SIG-M5 treated with dmso at 0.1 percent for 504 hours (cell line): ENCODE data around the gene GMEB2.
A peak's percentile ranks its signal among the peaks of the same experiment; 100 is the strongest.
"Not testable (repeated sequence)": the region's sequence is repeated elsewhere in the genome, so short reads cannot be mapped to it uniquely, and the experiment has no call there.

ENCODE experiments used
- DNase-seq: peaks from one replicate; lab custom pipeline; 2025; ENCODE audit not compliant: unreplicated experiment; lab: John Stamatoyannopoulos, UW

The GMEB2 gene

DNA sequence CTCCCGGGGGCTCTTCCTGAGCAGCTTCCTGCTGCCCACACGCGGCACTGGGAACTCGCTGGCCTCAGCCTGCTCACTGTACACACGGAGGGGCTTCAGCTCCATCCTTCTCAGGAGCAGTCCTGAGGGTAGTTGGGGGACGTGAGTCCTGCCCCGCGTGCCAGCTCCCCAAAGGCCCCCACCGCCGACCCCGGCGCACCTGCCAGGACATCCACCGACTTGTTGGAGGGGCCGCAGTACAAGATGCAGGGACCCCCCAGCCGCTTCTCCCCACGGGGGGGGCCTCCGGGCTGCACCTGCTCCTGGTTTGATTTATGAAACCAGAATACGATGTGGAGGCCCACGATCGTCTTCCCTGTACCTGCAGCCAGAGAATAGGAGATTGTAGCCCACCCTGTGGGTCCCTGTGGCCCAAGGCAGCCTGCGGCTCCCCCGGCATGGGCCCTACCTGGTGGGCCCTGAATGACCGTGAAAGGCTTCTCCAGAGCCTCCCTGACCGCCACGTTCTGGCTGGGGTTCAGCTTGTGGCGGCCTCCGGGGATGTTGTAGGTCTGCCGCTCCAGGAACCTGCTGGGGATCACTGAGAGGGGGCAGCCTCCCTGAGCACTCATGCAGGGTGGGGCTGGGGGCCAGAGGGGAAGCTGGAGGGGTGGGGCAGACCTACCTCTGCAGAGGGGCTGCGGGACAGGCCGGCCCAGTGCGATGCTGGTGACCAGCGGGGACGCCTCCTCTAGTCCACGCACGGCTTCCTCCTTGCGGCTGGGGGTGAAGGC is 65.1 kb downstream of the GMEB2 start:
- no peak for DNase-seq

DNA sequence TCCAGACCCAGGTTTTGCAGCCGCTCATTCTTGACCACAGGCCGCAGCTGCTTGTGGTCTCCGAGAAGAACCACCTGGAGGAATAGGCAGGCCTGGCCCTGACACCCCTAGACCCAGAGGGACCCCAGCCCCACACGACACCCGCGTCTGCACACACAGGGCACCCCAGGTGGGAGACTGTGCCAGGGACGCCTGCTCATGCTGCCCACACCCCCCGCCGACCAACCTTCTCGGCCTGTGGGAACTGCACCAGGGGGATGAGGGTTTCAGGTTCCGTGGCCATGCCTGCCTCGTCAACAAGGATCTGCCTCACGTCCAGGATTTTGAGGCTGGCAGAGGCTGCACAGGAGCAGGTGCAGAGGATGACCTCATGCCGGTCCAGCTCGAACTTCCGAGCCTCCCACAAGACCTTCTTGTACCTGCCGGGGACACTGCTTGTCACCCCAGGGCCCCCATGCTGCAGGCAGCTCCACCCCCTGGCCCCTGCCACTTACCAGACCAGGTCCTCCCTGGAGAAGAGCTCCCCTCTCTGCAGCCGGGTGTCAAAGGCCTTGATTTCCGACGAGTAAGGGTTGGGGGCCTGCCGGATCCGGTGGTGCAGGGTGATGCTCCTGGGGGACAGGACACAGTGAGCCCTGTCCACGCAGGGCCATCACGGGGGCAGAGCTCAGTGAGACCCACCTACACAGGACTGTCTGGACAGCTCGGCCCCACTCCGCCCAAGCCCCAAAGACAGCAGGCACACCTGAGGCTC is 65.9 kb downstream of the GMEB2 start:
- DNase-seq, result no peak

DNA sequence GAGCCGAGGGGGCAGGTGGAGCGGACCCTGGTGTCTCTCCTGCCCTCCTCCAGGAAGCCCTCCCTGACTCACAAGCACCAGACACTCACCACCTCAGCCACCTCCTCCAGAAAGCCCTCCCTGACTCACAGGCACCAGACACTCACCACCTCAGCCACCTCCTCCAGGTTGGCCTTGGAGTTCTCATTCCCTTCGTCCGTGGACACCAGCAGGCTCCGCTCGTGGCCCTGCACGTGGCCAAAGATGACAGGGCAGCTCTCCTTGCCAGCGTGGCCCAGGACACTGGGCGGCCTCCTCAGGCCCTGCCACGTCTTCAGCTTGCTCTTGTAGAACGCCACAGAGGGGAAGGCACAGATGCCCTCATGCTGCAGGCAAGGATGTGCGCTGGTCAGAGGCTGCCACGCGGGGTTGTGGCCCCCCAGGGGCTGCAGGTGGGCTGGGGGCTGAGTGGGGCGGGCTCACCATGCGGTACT is 66.5 kb downstream of the GMEB2 start:
- no peak for DNase-seq

DNA sequence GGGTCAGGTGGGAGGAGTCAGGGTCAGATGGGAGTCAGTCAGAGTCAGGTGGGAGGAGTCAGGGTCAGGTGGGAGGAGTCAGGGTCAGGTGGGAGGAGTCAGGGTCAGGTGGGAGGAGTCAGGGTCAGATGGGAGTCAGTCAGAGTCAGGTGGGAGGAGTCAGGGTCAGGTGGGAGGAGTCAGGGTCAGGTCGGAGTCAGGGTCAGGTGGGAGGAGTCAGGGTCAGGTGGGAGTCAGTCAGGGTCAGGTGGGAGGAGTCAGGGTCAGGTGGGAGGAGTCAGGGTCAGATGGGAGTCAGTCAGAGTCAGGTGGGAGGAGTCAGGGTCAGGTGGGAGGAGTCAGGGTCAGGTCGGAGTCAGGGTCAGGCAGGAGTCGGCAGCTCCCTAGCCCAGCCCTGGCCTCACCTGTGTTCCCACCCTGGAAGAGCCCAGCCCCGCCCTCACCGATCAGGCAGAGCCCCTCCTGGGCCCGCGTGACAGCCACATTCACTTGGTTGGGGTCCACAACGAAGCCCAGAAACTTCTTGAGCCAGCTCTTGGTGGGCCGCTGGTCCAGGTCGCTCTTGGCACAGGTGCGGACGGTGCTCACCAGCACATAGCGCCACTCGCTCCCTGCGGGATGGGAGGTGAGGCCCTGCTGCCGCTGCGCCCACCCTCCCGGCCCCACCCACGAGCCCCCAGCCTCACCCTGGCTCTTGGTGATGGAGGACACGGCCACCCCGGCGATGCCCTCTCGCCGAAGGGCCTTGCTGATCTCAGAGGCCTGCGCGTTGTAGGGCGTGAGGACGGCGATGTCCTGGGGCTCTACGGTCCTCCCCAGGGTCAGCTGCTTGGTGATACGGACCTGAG is 67.2 kb downstream of the GMEB2 start:
- DNase-seq, result not testable (repeated sequence)

DNA sequence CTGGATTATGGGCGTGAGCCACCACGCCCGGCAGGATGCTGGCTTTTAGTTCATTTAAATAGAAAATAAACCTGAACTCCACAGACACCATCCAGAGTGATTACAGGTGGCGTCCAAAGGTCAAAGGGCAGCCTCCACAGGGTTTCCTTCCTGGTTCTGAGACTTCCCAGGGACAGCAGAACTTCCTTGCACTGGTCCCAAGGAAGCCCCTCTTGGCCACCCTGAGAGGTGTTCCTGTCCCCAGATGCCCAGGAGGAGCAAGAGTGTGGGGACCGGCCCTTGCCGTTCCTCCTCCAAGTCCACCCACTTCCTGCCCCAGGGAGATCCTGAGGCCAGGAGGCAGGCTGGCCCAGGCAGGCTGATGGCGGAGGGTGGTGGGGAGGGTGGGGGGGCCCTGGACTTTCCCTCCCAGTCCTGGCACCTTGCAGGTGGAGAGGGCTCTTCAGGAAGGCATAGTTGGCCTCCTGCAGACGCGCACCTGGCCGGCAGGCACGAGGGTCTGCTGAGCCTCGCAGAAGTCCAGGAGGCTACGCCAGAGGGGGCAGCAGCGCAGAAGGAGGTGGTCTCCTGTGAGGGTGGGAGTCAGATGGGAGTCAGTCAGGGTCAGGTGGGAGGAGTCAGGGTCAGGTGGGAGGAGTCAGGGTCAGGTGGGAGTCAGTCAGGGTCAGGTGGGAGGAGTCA is 68.0 kb downstream of the GMEB2 start:
- DNase-seq, result no peak

DNA sequence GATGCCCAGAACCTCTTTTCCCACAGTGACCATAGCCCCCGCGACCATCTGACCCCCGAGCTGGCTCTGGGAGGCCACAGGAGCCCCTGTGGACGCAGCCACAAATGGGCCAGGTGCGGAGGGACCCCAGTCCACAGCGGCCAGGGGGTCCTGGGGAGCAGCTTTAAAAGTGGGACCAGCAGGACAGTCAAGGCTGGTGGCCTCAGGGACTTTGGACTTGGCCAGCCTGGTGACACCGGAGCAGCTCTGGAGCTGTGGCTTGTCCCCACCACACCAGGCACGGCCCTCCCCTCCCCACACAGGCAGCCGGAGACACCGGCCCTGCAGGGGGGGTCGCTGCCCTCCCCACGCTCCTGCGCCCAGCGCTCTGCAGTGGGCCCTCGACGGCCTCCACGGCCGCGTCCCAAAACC is 69.4 kb downstream of the GMEB2 start:
- DNase-seq, result no peak

DNA sequence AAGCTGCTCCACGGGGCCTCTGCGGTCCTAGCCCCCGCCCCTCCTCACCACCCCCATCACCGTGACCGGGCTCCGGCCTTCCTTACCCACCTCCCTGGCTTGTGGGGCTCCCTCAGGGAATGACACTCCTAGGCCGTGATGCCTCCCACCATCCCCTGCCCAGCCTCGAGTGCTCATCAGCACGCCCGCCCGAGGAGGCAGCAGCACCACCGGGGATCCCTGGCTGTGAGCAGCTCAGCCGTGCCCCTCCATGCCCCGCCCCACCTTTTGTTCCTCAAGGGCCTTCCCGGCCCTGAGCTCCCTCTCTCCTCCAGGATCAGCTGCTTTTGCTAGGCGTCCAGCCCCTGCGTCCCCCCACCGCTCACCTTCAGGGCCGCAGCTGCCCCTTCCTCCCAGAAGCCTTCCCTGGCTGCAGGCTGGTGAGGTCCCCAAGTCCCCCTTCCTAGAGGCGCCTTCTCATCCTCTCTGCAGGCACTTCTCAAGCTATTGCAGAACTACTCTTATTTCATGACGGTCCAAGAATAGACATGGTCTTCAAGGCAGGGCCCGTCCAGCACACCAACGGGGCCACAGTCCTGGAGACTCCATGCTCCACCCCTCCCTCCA is 69.9 kb downstream of the GMEB2 start:
- no peak for DNase-seq

DNA sequence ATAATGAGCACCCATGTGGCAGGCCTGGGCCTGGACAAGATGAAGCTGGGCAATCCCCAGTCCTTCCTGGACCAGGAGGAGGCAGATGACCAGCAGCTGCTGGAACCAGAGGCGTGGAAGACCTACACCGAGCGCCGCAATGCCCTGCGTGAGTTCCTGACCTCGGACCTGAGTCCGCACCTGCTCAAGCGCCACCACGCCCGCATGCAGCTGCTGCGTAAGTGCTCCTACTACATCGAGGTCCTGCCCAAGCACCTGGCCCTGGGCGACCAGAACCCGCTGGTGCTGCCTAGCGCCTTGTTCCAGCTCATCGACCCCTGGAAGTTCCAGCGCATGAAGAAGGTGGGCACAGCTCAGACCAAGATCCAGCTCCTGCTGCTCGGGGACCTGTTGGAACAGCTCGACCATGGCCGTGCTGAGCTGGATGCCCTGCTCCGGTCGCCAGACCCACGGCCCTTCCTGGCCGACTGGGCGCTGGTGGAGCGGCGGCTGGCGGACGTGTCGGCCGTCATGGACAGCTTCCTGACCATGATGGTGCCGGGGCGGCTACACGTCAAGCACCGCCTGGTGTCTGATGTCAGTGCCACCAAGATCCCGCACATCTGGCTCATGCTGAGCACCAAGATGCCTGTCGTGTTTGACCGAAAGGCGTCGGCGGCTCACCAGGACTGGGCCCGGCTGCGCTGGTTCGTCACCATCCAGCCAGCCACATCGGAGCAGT is 71.1 kb downstream of the GMEB2 start:
- DNase-seq, result no peak

DNA sequence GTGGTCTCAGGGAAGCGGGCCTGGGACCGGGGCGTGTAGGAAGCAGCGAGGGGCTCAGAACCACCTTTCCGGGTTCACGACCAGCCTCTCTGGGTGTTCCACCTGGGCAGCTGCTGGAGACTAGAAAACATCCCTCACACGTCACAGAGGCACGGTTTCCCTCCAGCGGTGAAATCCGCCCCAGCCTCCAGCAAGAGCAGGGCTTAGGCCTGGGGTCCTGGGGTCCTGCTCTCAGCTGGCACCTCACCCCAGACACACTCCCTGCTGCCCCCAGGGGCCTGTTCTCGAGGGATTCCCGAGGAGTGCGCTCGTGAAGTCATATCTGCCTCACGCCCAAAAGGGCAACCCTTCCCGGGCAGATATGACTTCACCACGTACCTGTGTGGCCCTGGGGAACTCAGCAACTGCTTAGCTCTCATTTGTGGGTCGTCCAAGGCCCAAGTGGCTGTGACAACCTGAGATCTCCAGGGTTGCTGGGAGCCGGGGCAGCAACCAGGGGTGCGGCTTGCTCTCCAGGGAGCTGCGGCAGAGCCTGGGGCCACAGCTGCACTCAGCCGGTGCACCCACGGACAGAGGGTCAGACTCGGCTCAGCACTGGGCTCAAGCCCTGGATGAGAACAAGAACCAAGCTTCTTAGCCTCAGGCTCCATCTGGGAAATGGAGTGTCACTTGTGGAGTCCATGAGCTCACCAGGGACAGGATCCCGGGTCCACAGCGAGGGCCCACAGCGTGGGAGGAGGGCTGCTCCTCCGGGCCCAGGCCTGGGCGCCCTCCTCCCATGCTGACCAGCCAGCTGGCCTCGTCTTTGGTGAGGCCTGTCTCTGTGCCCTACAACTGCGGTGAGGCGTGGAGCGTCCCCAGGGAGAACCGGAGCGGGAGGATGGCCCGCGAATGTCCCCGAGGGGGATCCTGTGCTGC is 72.3 kb downstream of the GMEB2 start:
- DNase-seq, result no peak

DNA sequence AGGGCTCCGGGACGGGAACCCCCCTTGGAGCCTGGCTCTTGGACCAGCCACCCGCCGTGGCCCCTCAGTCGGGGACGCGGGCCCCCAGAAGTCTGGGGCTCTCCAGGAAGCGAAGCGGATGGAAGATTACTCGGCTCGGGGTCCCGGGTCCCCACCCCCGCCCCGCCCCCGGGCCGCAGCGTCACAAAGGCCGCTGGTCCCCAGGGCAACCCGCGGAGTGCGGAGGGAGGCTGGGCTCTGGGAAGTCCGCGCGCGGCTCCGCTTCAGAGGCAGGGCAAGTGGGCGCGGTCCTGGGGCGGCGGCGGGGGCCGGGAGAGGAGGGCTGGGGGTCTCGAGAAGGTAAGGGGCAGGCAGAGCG is 73.0 kb downstream of the GMEB2 start, which contains the start of gene FNDC11:
Gene FNDC11, plus strand, starts transcription at position 227 of the 358 bp plus-strand sequence. CDS start 1,505 bp downstream, outside the sequence.
- no peak for DNase-seq

DNA sequence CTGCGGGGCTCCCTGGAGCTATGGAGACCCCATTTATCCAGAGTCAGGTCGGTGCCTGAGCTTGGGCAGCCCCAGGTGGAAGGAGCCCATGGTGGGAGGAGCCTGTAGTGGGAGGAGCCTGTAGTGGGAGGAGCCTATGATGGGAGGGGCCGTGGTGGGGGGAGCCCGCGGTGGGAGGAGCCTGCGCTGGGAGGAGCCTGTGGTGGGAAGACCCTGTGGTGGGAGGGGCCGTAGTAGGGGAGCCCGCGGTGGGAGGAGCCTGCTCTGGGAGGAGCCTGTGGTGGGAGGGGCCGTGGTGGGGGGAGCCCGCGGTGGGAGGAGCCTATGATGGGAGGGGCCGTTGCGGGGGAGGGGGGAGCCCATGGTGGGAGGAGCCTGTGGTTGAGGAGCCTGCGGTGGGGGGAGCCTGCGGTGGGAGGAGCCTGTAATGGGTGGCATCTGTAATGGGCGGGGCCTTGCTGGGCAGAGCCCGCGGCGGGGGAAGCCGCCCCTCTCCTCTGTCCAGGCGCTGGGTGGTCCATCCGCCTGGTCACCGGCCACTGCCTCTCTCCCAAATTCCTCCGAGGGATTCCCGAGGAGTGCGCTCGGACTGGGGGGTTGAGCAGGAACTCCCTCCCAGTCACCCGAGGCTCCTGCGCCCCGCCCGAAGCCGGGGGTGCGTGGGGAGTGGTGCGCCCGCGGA is 73.5 kb downstream of the GMEB2 start:
- peak; percentile 34 for DNase-seq

DNA sequence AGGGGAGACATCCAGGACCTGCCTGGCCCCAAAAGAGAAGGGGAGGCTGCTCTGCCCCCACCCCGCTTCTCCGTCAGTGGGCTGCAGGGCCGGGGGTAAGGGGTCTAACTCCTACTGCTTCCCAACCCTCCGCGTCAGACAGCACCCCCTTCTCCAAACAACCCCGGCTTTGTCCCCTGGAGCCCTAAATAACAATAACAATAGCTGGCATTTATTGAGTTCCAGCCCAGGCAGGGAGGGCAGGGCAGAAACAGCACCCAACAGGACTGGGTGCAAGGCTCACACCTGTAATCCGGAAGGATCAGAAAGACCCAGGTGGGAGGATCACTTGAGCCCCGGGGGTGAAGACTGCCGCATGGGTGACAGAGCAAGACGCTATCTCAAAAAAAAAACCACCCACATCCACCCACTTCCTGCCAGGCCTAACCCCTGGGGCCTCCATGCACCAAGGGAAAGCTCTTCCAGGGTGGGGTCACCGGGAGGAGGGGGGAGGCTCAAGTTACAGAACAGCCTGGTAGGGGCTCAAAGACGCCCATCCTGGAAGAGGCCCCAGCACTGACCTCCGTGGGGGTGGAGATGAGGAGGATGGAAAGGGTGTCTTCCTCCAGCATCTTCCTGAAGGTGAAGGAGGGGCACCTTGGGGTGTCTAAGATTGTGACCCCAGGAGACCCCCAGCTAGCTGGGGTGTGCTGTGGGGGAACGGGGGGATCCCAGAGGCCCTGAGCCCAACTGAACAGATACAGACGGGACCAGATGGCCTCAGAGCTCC is 74.2 kb downstream of the GMEB2 start:
- DNase-seq, result no peak

DNA sequence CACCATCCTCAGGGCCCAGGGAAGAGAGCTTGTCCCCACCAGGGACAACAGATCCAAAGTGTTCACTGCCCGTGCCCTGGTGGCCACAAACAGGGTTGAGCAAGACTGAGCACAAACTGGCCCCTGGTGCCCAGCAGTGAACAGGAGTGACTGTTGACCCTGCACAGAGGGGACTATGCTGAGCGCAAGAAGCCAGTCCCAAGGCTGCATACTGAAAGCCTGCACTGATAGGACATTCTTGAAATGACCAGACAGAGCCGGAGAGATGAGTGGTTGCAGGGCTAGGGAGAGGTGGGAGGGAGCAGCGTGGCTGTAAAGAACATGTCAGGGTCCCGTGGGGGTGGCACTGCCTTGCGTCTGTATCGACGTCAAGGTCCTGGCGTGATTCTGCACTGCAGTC is 75.8 kb downstream of the GMEB2 start:
- DNase-seq, result no peak

DNA sequence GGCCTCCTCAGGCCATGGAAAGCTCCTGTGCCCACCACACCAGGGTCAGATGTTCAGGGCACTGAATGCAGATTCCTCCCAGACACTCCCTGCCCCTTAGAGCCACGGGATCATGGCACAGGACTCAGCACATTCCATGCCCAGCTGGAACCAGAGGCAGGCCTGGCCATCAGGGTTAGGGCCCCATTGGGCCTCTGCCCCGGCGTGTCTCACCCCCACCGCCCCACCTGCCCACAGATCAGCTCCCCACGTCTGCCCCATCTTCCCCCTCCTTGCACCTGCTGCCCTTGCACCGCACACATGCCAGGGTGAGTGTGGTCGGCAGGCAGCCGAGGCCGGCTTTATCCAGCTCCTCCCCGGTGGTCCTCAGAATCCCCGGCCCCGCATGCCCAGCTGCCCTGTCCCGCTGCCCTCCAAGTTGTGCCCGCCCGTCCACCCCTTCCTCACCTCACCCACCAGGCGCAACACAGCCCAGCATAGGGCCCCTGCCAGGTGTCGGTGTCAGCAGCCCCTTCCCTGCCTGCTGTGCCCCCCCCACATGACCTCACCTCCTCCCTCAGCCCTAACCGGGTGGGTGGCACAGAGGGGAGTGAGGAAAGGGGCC is 77.1 kb downstream of the GMEB2 start:
- DNase-seq, result no peak

DNA sequence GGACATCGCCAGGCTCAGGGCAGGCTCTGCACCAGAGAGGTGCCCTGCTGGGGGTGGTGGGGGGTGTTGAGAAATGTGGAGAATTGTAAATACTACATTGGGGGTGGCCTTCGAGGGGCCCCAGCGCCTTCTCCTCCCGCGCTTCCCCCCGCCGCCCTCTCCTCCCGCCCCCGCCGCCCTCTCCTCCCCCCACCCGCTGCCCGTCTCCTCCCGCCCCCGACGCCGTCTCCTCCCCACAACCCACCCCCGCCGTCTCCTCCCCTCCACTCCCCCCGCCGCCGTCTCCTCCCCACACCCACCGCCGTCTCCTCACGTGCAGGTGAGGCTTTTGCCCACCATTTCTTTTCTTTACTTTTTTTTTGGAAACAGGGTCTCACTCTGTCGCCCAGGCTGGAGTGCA is 77.9 kb downstream of the GMEB2 start:
- no peak for DNase-seq

DNA sequence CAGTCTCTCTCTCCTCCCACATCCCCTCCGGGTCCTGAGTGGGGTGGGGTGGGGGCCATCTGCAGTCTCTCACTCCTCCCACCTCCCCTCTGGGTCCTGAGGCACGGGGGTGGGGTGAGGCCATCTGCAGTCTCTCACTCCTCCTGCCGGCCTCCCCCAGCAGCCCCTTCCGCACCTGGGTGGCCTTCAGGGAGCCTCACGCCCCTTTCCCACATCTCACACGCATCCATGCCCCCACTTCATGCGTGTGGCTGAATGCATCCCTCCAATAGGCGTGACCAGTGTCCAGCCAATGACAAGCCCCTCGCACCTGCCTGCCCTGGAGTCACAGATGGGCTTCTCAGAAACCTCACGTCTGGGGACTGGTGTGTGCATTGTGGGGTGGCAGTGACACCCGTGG is 78.4 kb downstream of the GMEB2 start:
- no peak for DNase-seq
